IPS-18c (cell line): ENCODE measurements around the gene NOD2.

ENCODE experiments used
- H3K4me3 ChIP-seq: 2 replicates; pipeline ENCODE4 v1.7.0; 2013; ENCODE audit warnings: low read depth, mild to moderate bottlenecking, low read length, moderate library complexity; ENCODE audit not compliant: insufficient read depth
- H3K9me3 ChIP-seq: one replicate; pipeline ENCODE4 v1.6.1; 2013; ENCODE audit warnings: mild to moderate bottlenecking, low read length, moderate library complexity; ENCODE audit not compliant: control insufficient read depth, insufficient read depth

NOD2 gene

DNA sequence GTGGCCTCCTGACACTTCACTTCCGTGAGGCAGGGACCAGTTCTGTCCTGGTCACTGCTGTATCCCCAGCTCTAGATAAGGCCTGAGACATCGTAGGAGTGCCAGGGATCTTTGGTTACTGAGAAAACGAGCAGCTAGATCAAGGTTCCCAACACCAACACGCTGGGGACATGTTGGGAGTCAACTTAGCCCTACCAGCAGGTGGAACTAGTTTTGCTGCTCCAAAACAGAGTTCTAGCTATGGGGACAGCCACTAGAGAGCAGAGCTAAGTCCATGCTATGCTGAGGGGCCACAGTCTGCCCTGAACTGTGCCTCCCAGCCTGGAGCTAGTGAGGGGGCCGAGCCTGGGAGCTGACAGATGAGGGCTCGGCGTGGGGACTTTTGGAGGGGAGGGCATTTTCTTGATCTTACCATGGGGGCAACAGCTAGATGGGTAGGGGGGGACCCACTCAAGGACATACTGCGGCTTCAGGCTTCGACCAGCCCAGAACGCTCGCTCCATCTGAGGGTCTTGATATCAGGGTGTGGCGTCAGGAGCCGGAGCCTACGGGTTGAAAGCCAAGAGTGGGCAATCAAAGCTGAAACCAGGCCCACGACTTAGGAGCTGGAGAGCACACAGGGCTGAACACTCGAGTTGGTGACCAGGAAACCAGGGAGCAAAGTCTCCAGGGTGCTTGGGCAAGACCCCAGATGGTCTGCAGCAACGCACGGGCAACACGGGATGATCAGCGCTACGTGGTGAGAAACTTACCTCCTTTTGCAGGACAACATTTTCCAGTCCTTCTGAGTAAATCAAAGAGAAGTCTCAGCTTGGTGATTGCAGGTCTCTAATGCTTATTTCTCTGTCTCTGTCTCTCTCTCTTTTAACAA, 25.7 kb upstream of the NOD2 start:
- H3K9me3 ChIP-seq = peaks cover 2% of the 10 kb centered on the region
- H3K4me3 ChIP-seq = no peak overlapping the region

DNA sequence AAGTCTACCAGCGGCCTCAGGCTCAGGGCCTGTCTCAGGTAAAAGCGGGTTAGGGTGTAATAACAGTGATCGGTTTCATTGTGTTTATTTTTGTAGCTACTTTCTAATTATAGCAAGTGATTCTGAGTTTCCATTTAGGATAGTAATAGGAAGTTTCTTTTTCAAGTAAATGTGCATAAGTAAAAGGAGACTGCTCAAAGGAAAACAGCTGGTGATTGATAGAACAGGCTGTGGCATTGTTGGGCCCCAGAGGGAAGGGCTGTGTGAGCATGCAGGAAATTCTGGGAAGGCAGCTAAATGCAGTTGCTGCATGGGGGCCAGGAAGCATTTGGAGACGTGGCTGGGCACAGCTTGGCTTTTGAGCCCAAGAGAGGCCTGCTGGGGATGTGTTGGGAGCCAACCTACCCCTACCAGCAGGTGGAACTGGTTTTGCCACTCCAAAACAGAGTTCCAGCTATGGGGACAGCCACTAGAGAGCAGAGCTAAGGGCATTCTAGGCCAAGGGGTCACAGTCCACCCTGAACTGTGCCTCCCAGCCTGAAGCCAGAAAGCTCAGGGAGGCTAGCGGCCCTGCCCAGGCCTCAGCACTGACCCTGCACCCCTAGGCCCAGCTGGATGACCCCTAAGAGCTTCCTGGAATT, 24.9 kb upstream of the NOD2 start:
- Histone ChIP-seq H3K9me3 (peaks cover 4% of the 10 kb centered on the region), H3K4me3 (no peak overlapping the region)

DNA sequence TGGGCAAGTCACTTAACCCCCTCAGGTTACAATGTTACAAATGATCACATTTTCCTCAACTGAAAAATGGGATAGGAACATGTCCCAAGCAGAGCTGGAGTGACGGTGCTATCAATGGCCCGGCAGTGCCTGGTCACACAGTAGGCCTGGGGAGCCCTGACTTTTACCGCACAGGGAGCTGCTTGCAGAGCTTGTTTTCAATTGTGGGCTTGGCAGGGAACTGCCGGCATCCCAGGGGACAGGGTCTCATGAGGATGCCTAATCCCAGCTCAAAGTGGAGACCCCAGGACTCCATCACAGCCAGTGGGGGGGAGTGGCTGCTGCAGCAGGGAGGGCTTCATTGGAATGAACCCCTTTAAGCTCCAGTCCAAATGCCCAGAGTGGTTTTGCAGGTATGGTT, 23.7 kb upstream of the NOD2 start:
- Histone ChIP-seq H3K9me3 (peaks cover 4% of the 10 kb centered on the region), H3K4me3 (no peak overlapping the region)

DNA sequence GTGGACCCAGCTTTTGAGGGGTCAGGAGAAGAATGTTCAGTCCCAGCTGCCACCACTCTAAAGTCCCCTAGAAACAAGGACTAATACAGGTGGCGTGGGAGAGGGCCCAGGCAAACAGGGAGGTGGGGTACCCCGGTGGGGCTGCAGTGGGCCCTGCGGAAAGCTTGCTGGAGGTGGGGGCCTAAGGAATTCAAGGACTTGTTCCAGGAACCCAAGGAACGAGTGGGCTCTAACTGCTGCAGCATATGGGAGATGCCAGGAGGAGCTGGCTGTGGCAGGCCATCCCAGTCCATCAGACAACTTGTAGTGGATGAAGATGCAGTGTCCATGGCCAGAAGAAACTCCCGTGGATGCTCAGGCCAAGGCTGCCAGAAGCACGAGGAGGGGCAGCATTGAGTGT, 22.9 kb upstream of the NOD2 start:
- Histone ChIP-seq H3K9me3 (peaks cover 4% of the 10 kb centered on the region), H3K4me3 (no peak overlapping the region)

DNA sequence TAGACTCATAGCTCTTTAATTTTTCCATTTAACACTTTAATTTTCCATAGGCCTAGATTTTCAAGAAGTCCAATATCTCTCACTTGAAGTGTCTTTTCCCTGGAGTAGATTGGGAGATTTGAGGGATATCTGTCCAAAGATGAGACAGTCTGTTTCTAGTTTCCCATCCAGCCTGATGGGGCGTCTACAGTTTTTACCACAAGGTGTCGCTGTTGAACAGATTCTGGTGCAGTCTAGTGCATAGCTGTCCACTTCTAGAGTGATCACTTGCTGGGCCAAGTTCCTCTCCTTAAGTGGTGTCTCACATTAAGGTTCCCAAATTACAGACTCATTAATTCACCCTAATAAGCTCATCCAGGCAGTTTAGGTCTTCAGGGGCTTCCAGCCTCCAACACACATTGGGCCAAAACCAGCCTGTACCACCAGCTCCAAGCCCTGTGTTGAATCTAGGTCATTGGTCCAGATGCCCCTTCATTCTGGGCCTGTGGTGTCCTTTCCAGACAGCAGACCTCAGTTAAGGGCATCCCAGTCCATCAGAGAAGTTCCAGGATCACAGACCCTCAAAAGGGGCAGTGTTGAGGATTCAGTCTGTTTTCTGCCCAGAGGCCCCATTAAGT, 21.7 kb upstream of the NOD2 start:
- H3K4me3 ChIP-seq = no peak overlapping the region

DNA sequence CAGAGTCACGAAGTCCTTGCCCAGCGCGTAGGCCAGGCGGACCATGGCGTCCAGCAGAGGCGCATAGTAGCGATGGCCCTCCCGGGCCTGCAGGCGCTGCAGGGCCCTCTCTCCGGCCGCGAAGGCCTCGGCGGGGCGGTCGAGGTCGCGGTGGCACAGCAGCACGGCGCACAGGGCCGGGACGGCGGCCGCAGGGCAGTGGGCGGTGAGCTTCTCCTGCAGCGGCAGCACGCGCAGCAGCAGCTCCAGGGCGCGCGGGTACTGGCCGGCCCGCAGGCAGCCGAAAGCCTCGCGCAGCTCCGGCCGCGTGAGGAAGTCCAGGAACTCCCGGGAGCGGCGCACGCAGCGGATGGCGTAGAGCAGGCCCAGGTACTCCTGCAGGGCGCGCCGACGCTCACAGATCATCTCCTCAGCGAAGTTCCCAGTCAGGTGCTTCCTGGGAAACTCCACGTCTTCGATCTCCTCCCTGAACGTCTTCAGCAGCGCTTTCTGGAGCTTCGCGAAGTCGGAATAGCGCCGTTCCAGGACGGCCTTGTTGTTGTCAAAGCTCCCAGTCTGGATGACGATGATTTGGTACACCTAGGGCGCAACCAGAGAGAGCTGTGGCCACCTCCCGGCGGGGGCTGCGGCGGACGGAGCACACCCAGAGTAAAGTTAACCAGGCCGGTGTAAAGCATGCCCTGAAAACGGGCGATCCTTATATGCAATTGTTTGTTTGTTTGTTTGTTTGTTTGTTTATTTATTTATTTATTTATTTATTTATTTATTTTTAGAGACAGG, 19.7 kb upstream of the NOD2 start:
- no peak overlapping the region for H3K4me3 ChIP-seq
- peaks cover 4% of the 10 kb centered on the region for H3K9me3 ChIP-seq

More for the DNA sequence above, 21.7 kb upstream of the NOD2 start:
- H3K9me3 ChIP-seq = peaks cover 4% of the 10 kb centered on the region

DNA sequence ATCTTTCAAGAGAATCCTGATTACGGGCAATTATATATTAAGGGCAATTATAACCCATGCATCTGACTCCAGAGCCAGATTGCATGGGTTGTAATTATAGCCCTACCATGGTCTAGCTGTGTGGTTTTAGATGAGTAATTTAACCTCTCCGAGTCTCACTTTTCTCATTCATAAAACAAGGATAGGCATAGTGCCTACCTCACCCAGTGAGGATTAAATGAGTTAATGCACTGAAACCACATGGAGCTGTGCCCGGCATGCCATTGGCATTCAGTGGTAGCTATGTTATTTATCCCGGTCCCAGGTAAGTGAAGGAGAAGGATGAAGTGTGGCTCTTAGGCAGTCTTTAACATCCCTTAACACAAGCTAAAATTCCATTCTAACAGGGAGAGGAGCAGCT, 18.6 kb upstream of the NOD2 start:
- Histone ChIP-seq H3K9me3 (peaks cover 4% of the 10 kb centered on the region), H3K4me3 (no peak overlapping the region)

DNA sequence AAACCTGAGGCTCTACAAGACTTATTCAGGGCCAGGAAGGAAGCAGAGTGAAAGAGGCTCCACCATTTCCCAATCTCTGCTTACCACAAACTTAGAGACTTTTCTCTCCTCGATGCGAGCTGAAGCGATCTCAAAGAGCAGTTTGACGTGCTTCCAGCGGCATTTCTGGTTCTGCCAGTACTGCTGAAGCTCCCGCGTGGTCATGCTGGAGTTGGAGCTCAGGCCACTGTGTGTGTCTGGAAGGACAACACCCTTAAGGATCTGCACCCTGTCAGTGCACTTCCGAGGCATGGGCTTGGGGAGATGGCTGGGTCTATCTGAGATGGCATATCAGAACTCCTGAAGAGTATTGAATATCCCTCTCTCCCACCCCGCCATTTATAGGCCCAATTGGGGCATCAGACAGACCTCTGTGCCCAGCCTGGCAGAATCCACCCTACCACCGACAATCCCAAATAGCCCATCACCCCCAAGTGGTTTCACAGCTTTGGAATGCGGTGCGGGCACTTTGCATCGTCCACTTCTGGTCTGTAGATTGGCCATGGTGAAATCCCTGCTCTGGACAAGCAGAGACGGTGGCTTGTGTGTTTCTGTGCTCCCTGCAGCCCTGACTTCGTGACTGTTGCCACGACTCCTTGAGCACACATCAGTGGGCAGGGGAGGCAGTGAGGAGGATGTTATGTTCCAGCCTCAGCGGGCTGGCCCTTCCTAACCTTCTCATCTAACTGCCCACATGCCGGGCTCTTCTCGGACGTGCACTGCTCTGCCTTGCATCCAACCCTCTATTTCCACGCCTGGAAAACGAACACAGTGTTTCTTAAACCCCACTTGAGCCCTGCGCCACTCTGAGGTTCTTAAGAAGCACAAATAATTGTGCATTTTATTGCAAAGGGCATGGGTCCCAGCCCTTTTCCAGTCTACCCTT, 17.5 kb upstream of the NOD2 start:
- Histone ChIP-seq H3K4me3 (no peak overlapping the region), H3K9me3 (peaks cover 4% of the 10 kb centered on the region)

DNA sequence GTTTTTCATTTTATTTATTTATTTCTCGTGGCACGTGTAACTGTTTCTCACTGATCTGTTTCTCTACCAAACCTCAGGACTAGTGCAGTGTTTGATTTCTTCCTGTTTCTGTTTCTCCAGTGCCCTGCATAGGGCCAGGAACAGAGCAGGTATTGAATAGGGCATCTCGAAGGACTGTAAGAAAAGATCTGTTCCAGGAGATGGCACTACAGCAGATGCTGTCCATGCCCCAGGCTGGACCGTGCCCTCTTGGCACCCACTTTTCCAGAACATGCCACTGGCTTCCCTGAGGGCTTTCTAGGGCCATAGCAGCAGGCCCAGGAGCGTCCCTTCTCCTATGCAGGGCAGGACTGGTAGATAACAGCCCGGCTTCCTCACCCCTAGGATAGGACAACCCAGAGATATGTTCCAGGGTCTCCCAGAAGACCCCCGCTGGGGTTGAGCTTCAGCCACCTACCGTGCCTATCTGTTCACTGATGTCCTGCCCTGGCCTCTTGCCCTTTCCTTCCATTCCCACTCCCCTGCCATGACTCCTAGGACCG, 16.7 kb upstream of the NOD2 start:
- H3K9me3 ChIP-seq = peaks cover 2% of the 10 kb centered on the region
- H3K4me3 ChIP-seq = no peak overlapping the region

DNA sequence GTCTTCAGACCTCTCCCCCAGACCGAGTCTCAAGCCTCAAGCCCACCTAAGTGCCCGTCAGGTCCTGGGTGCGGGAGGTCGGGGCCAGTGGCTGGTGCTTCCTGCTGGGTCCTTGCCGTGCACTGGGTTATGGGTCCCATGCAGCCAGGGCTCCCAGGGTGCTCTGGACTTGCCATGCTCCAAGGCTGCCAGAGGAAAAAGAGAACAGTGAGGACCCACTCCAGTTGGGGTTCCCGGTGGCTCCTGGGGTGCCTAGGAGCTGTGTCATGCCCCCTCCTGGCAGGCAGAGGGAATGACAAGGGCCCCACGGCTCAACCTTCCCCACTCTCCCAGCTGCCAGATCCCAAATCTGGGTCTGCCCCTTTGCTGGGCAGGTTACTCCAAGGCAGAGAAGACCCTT, 16.1 kb upstream of the NOD2 start:
- H3K4me3 ChIP-seq = no peak overlapping the region
- peaks cover 2% of the 10 kb centered on the region for H3K9me3 ChIP-seq

DNA sequence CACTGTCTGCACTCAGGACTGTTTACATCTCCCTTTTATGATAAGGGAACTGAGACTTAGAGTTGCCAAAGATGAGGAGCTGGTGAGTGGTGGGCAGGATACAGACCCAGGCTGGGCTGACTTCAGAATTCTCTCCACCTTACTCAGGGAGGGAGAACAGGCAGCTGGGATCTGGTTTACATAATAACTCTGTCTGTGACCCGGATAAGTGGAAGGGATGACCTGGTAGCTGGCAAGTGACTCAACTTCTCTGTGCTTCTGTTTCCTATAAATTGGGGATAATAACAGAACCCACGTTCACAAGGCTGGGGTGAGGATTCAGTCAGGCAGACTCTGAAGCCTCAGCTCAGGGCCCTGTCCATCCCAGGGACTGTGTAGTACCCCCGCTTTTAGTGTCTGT, 14.9 kb upstream of the NOD2 start:
- H3K4me3 ChIP-seq = no peak overlapping the region
- H3K9me3 ChIP-seq = no peaks in the 10 kb centered on the region

DNA sequence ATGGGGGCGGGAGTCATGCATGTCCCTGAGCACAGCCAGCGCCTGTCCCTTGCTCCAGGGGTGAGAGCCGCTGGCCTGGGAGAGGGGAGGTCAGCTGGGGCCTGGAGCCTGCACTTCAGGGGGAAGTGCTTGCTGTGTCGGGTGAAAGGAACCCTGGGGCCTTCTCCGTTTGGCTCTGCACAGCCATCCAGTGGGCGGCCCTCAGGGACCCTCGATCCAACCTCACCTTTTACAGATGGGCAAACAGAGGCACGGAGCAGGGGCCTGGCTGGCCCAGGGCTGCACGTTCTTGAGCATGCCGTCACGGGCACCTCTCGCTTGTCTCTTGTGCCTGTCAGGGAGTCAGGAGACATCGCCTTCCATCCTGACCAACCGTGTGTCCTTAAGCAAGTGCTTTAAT, 14.1 kb upstream of the NOD2 start:
- H3K9me3 ChIP-seq = no peaks in the 10 kb centered on the region
- H3K4me3 ChIP-seq = no peak overlapping the region

DNA sequence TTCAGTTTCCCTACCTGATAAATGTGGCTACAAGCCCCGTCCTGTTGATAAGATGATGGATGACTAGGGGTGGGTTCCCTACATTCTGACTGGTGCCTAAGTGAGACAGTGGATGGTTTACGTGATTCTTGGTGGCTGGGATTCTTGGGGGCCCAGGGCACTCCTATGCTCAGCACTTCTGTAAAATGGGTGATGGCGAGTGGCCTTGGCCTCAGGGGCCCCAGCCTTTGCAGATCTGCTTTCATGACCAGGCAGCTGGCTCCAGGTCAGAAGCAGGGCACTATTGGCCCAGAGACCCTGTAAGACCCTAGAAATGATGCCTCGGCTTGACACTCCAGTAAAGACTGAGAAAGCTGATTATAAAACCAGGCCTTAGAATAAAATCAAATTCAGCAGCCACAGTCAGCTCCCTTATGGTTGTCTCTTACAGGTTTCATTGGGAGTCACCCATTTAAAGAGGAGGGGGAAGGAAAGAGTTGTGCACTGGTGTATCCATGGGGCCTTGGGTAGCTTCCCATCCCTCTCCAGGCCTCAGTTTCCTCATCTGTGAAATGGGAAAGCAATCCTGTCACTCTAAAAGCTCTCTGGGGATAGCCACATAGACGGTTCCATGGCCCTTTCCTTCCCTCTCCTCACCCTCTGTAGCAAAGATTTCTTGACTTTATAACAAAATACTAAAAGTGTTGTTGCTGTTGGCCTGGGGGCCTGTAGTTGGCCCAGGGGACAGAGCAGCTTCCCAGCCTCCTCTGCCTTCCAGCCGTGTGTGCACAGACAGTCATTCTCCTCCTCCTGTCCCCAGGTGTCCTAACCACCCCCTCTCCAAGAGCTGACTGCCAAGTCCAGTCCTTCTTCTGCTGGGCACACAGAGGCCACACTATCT, 13.5 kb upstream of the NOD2 start:
- no peak overlapping the region for H3K4me3 ChIP-seq
- H3K9me3 ChIP-seq = no peaks in the 10 kb centered on the region

DNA sequence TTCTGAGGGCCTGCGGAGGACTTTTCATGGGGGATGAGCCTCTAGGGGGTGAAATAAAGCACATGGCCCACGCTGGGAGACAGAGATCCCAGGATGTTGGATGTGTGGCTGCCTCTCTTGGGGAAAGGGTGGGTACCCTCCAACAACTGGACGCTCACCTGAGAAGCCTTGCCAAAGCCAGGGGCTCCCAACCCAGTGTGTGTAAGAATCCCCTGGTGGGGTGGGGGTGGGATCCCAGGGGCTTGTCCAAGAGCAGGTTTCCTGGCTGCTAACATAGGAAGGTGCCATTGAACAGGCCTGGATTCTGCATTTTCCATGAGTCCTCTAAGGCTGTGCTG, 12.9 kb upstream of the NOD2 start:
- no peaks in the 10 kb centered on the region for H3K9me3 ChIP-seq
- H3K4me3 ChIP-seq = no peak overlapping the region

DNA sequence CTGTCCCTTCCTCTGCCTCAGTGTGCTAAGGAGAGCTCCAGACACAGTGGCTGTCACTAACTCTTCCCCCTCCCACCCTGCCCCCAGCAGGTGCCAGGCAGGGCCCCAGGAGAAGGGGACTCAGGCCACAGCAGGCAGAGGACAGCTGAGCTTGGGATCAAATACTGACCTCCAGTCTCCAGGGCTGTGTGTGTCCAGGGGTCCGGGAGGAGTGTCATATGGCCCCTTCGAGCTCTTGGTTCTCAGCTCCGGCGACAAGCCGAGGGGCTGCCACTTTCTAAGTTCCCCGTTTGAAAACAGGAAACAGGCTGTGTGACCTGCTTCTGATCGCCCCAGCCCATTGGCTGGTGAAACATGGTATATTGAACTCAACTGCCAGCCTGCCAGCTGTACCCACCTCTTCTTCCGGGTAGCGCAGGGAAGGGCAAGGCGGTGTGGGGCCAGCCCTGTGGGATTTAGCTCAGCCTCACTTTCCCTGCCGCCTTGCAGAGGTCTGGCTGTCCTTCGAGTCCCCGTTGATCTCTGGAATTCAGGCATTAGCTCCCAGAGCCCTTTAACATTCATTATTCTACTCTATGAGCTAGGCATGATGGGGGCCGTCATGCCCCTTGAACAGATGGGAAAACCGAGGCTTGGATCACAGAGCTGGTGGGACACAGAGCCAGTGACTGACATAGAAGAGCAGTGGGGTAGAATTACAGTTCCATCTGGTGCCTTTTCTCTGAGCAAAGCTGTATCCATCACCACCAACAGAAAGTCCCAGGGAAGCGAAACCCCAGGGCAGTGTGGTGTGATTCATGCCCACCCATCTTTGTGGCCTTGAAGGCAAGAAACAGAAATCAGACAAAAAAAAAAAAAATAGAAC, 12.2 kb upstream of the NOD2 start, which contains the start of gene SNX20:
SNX20 (minus strand) TSS at position 292 of the 865 bp plus-strand sequence. CDS start 3,786 bp downstream, outside the sequence.
- Histone ChIP-seq H3K9me3 (no peaks in the 10 kb centered on the region), H3K4me3 (no peak within 1 kb of the TSS)
